ENCODE measurements around the gene PLCB2. TPM values are rescaled to one million over a fixed set of nuclear protein-coding genes. Genes with fewer than 3 reads are reported as not detected.
A peak's percentile ranks its signal among the peaks of the same experiment; 100 is the strongest.

Gene PLCB2
- total RNA-seq, 1 donor from 2014 or later, result 8.7 TPM

DNA sequence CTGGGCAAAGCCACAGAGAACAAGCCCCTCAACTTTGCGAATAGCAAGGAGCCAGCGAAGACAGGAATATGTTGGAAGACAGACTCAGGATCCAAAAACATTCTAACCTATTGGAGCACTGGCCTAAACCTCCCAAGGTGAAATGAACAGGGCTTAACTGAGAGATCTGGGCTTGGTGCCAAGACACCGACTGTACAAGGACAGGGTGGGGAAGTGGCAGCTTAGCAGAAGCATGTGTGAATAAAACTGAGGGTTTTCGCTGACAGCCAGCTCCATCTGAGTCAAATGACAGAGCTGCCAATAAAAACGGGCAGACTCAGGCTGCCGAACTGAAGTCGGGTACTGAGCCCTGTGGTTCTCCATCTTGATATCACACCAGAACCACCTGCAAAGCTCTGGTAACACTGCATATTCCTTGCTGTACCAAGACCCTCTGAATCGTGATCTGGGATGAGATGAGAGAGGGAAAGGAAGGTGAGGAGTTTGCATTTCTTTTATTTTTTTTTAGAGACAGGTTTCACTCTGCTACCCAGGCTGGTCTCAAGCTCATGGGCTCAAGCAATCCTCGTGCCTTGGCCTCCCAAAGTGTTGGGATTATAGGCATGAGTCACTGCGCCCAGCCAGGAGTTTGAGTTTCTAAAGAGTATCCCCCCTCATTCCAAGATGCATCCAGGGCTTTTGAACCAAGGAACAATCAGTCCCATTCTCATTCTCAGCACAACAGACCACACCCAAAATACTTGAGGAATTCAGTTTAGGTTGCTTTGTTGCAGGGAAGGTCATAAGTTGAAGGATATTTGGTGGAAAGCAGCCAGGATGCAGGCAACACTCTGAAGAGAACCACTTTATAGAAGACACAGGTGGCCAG, 6.0 kb upstream of the PLCB2 start:
- no peak for DNase-seq (ENCODE audit: low read depth, low spot score)

GRCh38 chr15:40312370-40313158, 4.8 kb upstream of the PLCB2 start:
- TF ChIP-seq CTCF (conservative IDR thresholded peaks at IDR 0.05), result no peak
- DNase-seq (ENCODE audit: low read depth, low spot score), result no peak
- Mint-ChIP-seq H3K36me3 (ENCODE audit: low read depth) (no peaks in the 10 kb centered on the region), H3K4me3 (no peak overlapping the region), H3K4me1 (peaks cover 9% of the 10 kb centered on the region), H3K9me3 (no peaks in the 10 kb centered on the region), H3K27ac (ENCODE audit: unreplicated experiment) (no peak overlapping the region), H3K27me3 (ENCODE audit: low read depth) (peaks cover 71% of the 10 kb centered on the region)

More for the DNA sequence above, 6.0 kb upstream of the PLCB2 start:
- H3K4me1 Mint-ChIP-seq, result peaks cover 9% of the 10 kb centered on the region
- H3K36me3 Mint-ChIP-seq (ENCODE audit: low read depth), result no peaks in the 10 kb centered on the region
- peaks cover 75% of the 10 kb centered on the region for H3K27me3 Mint-ChIP-seq (ENCODE audit: low read depth)
- H3K4me3 Mint-ChIP-seq, result no peak overlapping the region
- H3K9me3 Mint-ChIP-seq, result no peaks in the 10 kb centered on the region
- no peak for TF ChIP-seq CTCF (conservative IDR thresholded peaks at IDR 0.05)
- peak overlapping the region; percentile 29 for H3K27ac Mint-ChIP-seq (ENCODE audit: unreplicated experiment)

DNA sequence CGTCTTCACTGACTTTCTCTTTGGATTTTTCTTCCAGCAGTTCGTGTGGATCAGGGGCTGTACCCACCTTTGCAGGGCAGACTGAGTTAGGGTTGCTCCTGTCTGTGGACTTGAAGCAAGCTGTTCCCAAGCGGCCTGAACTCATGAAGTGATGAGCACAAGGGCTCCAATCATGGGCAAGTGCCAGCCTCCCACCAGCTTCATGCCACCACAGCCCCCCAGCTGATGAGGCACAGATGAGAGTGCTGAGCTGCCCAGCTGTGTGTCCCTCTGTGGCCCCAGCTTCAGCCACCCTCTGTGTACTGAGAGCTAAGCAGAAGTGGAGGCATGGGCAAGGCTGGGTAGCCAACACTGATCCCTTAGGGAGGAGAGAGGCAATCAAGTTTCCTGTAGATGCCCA, 3.3 kb upstream of the PLCB2 start:
- Mint-ChIP-seq H3K4me1 (peaks cover 9% of the 10 kb centered on the region), H3K27me3 (ENCODE audit: low read depth) (peaks cover 59% of the 10 kb centered on the region), H3K9me3 (no peaks in the 10 kb centered on the region), H3K4me3 (no peak overlapping the region), H3K27ac (ENCODE audit: unreplicated experiment) (no peak overlapping the region), H3K36me3 (ENCODE audit: low read depth) (no peaks in the 10 kb centered on the region)
- DNase-seq (ENCODE audit: low read depth, low spot score), result no peak
- TF ChIP-seq CTCF (conservative IDR thresholded peaks at IDR 0.05), result no peak

- DNase-seq (ENCODE audit: low read depth, low spot score), result peak; percentile 75
- TF ChIP-seq CTCF (conservative IDR thresholded peaks at IDR 0.05), result peak; percentile 87
- Mint-ChIP-seq H3K4me1 (peaks cover 9% of the 10 kb centered on the region), H3K36me3 (ENCODE audit: low read depth) (no peaks in the 10 kb centered on the region), H3K4me3 (no peak overlapping the region), H3K27ac (ENCODE audit: unreplicated experiment) (no peak overlapping the region), H3K27me3 (ENCODE audit: low read depth) (peaks cover 52% of the 10 kb centered on the region), H3K9me3 (no peaks in the 10 kb centered on the region)
Observed at GRCh38 chr15:40310001-40310959, 2.5 kb upstream of the PLCB2 start.

DNA sequence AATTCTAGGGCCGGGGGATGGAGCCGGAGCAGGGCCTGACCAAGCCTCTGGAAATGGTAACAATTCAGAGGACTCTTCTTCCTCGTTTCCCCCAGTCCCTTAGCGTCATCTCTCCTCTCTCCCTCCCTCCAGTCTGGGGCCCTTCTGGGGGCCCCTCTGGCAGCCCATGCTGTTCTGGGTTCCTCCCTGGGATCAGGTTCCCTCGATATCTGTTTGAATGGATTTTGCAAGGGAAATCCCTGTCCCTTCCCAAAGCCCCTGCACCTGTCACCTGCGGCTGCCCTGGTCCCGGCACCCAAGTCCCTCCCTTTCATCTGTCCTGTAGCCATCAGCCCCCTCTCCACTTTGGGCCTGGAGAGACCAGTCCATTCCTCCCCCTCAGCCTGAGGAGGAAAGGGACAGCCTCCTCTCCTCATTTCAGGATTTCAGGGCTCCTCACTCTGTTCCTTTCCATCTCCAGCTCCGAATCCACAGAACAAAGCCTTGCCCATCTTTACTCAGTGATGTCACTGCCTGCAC, 1.7 kb upstream of the PLCB2 start:
- H3K9me3 Mint-ChIP-seq, result no peaks in the 10 kb centered on the region
- DNase-seq (ENCODE audit: low read depth, low spot score), result no peak
- peak overlapping the region; percentile 70 for H3K27ac Mint-ChIP-seq (ENCODE audit: unreplicated experiment)
- H3K27me3 Mint-ChIP-seq (ENCODE audit: low read depth), result peaks cover 44% of the 10 kb centered on the region
- peaks cover 9% of the 10 kb centered on the region for H3K4me1 Mint-ChIP-seq
- H3K4me3 Mint-ChIP-seq, result no peak overlapping the region
- no peak for TF ChIP-seq CTCF (conservative IDR thresholded peaks at IDR 0.05)
- H3K36me3 Mint-ChIP-seq (ENCODE audit: low read depth), result no peaks in the 10 kb centered on the region
